ENCODE results near the gene MTCL1.
"Not testable (repeated sequence)": the region's sequence is repeated elsewhere in the genome, so short reads cannot be mapped to it uniquely, and the experiment has no call there.

Gene MTCL1

DNA sequence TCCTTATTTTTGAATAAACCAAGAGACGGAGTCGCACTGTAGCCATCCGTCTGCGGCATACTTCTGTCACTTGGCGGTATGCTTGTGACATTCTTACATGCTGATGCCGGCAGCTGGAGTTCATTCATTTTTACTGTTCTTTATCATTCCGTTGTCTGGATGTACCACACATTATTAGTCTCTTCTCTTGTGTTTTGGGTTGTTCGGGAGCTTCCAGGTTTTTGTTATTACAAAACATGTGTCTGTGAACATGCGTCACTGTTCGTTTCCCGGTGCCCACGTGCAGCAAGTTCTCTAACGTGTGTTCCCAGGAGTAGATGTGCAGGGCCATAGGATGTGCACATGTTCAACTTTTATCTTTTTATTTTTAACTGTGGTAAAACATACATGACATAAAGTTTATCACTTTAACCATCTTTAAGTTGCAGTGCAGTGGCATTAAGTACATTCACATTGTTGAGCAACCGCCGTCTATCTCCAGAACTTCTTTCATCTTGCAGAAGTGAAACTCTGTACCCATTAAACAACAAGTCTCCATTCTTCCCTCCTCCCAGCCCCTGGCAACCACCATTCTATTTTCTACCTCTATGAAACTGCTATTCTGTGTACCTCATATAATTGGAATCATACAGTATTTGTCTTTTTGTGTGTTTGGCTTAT, 40.1 kb downstream of the MTCL1 start:
- no peak for DNase-seq

DNA sequence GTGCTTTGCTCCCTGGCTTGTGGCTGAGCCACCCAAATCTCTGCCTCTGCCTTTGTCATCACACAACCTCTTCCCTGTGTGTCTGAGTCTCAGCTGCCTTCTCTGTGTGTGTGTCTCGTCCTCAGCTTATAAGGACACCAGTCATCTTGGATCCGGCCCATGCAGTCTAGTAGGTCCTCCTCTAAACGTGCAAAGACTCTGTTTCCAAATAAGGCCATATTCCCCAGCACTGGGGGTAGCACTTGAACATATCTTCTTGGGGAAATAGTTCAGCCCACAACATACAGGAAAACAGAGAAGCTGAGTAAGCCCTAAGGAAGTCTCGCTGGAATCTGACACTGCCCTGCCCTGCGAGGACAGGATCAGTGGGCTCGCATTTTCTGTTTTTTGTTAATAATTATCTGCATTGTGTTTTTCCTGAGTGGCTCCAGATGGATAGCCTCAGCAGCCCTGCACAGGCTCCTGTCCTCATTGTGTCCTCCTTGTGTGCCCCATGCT, 42.1 kb downstream of the MTCL1 start:
- no peak for DNase-seq

DNA sequence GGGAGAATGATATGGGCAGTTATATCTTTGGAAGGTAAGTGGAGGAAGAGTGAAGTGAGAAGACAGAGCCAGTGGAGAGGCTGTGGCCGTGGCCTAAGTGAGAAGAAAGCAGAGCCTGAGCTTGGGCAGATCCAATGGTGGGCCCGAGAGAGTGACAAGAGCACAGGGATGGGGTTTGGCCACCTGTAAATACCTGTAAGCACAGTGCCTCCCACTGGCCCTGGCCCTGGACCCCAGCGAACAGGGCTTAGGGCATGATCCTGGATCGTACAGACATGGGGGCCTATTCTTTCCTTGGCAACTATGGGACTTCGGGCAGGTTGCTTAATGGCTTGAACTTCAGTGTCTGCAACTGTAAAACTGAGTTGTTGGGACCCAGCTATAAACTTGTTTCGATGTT, 44.1 kb downstream of the MTCL1 start:
- DNase-seq, result no peak

DNA sequence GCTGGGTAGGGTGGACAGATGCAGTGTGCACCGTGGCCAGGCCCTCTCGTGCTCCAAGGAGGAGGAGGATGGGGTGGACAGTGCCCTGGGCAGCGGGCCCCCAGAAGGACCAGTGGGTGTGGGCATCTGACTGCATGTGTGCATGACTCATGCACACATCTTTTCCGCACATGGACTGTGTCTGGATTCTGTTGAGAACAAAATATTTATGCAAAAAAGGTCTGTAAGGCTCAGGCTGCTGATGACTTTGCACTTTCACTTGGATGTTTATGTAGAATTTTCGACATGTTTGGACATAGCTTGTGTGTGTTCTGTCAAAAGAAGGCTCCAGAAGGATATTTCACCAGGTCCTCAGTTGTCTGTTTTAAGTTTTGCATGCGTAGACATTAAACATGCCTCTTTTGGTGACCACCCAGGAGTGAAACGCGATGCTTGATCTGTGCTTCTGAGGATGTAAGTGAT, 45.6 kb downstream of the MTCL1 start:
- DNase-seq, result no peak

DNA sequence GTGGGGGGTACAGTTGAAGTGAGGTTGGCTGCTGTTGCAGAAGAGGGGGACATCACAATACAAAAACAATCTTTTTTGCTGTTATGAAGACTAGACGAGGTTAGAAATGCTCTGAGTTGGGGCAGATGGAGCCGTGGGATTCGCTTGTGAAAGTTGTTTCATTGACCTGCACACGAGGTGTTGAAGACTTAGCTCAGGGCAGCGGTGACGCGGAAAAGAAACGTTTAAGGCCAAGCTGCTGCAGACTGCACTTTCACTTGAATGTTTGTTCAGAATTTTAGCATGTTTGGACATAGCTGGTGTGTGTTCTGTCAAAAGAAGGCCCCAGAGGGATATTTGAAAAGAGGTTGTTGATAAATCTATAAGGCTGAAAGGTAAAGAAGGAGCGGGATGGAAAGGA, 46.3 kb downstream of the MTCL1 start:
- DNase-seq, result no peak

DNA sequence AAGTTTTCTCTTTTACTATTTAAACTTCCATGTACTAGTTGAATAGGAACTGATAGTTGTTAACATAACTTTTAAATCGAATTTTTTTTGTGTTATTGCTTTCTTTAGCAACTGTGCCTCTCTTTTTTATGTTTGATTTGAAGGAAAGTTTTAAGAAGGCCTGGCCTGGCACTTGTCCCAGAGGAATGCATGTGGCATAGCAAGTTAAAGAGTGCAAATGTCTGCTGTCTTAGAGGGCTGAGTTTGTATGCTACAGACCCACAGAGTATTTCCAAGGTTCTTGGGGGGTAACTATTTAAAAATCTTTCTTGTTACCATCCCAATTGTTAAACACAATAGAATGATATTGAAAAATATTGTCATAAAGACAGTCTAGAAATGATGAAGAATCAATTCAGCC, 47.0 kb downstream of the MTCL1 start:
- no peak for DNase-seq

DNA sequence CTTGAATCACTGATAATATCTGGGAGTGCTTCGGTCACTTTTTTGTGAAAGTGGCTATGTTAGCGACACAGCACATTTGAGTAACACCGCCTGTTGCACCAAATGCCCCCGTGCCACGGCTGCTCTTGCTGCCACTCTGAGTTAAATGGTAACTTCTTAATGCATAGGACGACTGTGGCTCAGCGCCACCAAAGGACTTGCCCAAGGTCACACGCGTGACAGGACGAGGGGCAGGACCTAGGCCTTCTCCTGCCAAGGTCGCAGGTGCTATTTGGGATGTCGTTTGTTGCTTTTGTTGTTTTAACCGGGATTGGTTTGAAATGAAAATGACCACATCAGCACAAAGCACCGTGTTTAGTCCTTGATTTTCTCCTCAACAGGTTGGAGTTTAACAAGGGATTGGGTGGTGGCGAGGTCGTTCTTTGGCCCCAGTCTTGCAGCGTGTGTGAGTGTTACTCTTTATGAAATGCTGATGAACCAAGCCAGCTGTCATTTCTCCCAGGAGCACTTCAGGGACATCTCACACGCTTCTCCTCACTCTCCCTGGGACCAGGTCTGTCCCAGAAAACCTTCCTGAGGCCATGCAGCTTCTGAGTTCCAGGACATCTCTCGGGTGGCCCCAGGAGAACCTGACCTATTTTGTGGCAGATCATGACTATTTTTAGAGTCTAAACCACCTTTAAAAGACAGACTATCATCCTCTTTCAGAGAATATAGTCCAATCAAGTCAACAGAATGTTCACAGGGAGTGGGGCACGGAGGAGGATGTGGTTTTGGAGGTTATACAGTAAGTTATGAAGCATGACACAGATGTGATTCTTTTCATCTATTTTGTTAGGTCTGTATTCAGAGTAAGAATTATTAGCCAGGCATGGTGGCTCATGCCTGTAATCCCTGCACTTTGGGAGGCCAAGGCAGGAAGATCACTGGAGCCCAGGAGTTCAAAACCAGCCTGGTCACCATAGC, 49.9 kb downstream of the MTCL1 start:
- no peak for DNase-seq

DNA sequence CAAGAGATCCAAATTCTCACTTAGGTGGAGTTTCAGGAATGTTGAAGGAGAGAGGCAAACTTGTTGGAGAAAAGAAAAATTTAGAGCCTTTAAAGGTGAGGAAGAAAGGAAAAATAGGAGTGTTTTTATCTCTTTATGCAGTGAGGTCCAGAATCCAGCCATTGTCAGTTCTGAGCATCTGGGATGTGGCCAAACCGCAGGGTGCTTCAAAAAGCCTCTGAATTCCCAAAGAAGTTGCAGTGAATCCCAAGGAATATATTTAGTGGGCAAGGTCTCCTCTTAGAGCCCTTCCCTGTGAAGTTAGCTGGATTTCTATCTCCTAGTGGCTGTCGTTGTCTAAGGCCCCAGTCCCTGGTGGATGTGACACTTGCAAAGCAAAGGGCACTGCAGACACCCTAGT, 51.2 kb downstream of the MTCL1 start:
- no peak for DNase-seq

DNA sequence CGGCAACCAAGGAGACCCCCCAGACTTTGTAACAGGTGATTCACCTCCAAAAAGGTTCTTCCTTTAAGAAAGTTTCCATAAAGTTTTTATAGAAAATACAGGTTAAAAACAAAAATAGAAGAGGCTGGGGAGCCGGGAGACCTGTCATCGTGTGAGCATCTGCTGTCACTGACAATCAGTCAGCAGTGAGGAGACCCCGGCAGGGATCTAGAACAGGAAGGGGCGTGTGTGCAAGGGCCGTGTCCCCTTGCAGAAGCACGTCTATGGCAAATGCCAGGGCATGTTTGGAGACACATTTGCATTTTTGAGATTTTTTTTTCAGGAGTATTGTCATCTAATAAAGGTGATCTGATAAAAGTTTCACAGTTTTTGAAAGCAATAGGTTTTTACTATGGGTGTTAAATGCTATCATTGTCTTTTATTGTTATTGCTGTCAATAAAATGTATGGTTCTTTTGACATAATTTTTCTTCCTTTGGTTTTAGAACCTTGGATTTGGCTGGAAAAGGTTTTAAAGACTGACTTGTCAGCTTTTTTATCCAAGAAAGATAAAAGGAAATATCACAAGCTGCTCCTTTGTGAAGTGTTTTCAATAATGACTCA, 52.1 kb downstream of the MTCL1 start:
- DNase-seq, result no peak

DNA sequence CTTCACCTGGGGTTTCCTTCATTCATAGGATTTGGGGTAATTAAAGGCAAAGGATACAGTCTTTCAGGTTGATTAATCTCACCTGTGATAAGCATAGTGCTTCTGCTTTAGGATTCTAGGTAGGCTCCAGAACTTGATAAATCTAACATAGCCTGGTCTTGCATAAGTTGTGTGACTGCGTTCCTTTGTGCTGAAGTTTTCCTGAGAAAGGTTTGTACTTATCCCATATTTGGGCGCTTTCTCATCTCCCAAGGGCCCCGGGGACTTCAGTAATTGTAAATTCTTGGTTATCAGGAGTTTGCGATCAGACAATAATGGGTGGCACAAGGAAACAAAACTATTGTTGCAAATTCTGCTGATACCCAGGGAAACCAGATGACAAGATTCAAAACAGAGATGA, 53.1 kb downstream of the MTCL1 start:
- no peak for DNase-seq

DNA sequence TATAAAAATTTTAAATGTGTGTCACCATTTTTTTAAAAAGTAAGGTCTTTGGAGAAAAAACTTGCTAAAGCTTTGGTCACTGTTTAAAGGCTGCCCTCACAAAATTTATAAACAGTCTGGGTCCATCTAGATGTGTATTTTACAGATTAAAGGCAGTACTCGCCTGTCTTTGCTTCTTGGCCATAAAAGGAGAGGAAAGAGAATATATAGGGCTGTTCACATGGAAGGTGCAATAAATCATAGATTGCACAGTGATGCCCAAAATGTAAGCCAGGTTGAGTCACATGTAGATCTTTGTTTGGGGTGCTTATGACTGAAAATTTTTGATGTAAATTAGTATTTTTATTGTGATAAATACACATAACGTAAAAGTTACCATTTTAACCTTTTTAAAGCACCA, 55.6 kb downstream of the MTCL1 start:
- DNase-seq, result no peak

DNA sequence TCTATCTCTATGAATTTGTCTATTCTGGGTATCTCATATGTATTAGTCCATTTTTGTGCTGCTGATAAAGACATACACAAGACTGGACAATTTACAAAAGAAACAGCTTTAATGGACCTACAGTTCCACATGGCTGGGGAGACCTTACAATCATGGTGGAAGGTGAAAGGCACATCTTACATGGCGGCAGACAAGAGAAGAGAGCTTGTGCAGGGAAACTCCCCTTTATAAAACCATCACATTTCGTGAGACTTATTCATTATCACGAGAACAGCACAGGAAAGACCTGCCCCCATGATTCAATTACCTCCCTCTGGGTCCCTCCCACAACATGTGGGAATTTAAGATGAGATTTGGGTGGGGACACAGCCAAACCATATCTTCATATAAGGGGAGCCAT, 56.2 kb downstream of the MTCL1 start:
- not testable (repeated sequence) for DNase-seq

DNA sequence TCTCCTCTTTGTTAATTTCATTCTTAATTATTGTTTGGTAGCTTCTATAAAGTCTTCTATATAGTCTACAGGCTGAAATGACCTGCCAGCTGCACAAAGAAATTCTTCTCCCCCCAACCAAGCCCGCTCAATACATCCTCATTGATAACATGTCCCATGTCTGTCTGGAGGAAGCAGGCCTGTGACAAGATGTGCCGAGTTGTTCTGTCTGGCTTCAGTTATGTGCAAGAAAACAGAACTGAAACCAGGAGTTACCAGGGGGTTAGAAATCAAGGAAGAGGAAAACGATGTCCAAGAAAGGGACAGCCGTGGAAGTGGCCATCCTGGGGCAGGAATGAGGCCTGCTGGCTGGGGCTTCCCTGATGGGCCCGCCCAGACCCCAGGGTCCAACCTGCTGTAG, 57.6 kb downstream of the MTCL1 start:
- DNase-seq, result no peak

DNA sequence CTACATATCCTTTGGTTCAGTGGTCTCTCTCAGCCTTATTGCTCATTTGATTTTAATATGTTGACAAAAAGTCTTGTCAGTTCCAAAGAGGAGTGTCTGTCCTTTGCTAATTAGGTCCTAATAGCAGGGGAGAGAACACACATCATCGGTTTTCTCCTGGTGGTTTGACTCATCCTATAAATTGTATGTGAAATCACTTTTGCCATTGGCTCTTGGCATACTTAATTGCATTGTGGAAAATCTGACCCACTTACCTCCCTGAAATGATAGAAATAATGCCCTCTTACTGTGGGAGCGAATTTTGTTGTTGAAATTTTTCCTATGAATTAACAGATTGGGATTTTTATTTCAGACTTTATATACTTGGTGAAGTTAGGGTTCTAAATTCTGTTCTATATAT, 58.3 kb downstream of the MTCL1 start:
- no peak for DNase-seq

DNA sequence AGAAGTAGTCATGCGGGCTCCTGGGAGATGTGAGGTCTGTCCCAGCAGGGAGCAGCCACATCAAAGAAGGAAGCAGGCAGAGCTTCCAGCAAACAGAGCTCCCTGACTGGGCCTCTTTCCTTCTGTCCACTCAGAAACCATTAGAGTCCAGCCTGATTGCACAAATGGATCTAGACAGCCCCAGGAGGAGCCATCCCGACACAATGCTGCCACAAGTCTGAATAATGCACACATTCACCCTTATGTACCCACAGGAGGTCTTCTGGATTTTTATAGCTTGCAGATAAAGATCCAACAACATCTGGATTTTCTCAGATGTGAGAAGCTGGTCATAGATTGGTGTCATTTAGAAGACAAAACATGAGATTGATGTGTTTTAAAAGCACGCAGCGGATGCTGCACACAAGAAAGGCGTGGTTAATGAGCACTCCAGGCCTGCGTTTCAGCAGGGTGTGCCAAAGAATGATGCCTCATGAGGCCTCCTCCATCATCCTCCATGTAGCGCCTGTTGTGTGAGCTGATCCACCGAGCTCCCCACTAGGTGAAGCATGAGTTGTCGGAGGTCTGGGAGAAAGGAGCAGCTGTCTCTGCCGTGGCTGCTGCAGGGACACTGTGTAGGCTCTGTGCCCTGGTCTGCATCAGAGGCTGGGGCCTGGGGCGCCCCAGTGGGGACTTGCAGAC, 60.6 kb downstream of the MTCL1 start:
- DNase-seq, result no peak

DNA sequence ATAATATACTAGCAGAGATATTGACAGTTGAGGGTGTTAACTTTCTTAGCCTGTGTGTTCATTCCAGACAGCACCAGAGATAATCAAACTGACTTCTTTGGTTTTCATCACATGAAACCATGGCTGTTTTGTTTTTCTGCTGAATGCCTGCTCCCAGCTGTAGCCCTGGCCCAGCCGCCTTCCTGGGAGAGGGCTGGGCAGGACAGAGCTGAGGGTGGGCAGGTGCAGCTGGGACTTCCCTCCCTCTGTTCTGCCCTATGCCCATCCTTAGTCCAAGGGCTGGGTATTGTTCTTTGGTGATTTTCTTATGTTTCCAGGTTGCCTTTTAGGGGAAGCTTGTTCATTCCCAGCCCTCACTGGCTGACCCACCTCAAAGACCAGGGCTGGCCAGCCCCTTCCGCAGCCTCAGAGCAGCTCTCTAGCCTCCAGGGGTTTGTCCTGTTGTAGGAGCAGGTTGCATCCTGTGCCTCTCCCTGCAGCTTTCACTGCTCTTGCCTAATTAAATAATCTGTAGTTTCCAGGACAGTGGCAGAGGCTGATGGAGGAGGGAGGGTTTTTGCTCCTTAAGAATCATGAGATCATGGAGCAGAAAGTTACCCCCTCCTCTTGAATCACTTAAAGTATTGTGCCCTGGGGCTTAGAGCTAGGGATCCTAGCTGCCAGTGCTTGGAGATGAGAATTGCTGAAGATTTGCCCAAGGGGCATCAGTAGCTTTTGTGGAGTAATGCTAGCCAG, 61.4 kb downstream of the MTCL1 start:
- no peak for DNase-seq

DNA sequence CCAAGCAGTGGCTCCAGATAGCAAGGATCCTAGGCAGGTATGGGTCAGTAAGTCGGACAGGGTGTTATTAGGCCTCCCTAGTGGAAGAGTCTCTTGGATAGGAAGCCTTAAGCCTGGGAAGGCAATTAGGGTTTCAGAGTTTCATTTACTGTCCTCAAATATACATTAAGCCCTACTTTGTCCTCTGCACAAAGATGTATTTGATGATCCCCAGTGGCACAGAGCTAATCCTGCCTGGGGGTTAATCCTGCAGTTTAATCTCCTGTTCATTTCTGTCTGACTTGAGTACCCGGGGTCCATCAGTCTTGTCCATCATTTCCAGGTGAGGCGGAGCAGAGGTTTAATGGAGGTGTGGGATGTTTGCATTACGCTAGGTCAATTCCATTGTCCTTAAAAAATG, 62.0 kb downstream of the MTCL1 start:
- DNase-seq, result no peak

DNA sequence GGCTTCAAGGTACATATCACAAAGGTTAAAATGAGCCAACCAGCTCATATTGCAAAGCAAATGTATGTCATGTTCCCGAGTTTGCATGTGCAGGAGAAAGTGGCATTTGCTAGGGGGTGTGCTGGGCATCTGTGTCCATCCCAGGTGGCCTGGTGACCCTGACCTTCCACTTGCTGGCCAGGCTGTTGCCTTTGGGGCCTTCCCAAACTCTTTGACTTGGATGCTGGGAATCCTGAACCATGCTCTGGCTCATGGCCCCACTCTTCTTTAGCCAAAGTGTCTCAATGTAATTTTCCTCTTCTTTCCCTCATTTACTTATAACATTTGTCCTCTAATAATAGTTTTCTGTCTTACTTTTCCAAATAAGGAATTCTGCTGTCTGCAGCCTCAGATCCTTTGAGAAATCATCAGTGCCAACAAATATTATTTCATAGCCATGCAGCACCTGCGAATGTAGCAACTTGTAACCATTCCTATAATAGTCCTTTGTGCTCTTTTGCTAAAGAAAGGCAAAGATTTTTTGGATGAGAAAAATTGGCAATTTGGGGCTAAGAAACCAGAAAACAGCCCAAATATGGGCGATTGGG, 64.2 kb downstream of the MTCL1 start:
- no peak for DNase-seq

DNA sequence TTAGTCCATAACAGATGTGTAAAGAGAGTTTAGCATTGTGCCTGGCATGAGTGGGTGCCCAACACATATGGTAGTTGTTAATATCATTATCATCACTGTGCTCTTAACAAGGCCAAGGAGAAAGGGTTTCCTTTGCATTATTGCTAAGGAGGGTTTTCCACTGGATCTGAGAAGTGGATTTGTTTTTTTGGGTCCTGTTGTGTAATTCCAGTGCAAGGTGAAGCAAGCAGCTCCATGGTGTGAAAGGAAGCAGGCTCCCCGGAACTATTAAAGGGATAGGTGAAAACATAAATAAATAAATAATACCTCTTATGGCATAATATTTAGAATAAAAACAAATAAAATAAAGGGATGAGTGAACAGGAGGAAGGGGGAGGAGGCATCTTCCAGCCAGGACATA, 65.3 kb downstream of the MTCL1 start:
- no peak for DNase-seq

DNA sequence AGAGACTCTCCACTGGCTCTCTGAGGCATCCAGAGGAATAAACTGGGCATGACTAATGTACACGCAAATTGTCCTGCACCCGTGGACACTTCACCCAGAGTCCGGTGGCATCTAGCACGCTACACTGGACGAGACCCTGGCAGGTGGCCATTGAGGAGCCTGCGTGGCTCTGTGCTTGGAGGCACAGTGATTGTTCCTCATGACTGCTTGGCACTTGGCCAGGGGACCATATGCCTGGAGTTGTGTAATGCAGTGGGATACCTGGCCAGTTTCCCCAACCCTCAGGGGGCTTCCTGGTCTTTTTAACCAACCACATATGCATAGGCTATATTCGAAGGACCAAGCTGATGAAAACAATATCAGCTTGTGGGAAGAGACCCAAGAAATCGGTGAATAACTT, 66.6 kb downstream of the MTCL1 start:
- peak; percentile 12 for DNase-seq

DNA sequence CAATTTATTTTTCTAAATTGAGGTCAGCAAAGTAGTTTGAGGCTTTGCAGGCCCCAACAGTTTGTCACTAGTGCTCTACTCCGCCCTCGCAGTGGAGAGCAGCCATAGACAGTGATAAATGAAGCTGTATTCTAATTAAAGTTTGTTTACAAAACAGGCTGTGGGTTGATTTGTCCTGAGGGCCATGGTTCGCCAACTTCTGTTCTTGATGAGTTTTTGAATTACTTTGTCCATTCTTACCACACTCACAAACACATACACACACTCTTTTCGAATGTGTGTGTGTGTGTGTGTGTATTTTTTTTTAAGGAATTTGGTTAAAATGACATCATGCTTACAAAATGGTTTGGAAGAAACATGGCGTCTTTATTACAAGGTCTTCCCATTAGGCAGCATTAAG, 68.6 kb downstream of the MTCL1 start:
- no peak for DNase-seq
